ENCODE results near the gene NFIX. TPM values are rescaled to one million over a fixed set of nuclear protein-coding genes. Genes with fewer than 3 reads are reported as not detected.

The NFIX gene
- total RNA-seq, 4 donors from 2014 or later: 27.4 to 381 (median 78.4) TPM

DNA sequence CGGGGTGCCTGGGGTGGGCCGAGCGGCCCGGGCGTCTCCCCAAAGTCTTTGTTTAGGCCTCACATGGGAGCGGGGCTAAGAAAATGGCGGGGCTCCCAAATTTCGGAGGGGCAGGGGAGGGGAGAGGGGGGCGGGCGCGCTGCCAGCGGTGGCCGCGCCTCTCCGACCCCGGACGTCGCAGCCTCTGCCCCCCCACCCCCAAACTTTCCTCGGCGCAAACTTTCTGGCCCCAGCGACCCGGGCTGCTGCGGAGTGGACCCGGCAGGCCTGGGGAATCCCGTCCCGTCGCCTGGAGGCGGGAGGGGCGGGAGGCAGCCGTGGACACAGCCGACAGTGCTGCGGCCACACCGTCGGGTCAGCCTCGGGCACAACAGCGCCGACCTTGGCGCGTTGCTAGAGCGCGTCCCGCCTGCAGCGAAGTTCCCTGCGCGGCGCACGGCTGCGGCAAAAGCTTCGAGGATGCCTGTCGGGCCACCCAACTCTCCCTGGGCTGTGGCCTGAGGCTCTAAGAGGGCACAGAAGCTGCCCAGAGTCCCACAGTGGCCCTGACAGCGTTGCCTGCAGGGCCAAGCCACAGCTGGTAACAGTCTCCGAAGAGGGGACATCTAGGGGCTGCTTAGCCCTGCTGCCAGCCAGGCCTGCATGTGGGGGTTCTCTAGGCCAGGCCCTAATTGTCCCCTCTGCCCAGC is 1.3 kb downstream of the NFIX start:
- Histone ChIP-seq H3K9me3 (no peaks in the 10 kb centered on the region), H3K4me1 (peaks cover 0 to 6% of the 10 kb centered on the region in 2 donors), H3K27me3 (no peaks in the 10 kb centered on the region), H3K27ac (peak overlapping the region; percentile 95 to 99), H3K4me3 (peak overlapping the region; percentile 63 to 68), H3K36me3 (no peaks in the 10 kb centered on the region)
- TF ChIP-seq, protein P1, sequence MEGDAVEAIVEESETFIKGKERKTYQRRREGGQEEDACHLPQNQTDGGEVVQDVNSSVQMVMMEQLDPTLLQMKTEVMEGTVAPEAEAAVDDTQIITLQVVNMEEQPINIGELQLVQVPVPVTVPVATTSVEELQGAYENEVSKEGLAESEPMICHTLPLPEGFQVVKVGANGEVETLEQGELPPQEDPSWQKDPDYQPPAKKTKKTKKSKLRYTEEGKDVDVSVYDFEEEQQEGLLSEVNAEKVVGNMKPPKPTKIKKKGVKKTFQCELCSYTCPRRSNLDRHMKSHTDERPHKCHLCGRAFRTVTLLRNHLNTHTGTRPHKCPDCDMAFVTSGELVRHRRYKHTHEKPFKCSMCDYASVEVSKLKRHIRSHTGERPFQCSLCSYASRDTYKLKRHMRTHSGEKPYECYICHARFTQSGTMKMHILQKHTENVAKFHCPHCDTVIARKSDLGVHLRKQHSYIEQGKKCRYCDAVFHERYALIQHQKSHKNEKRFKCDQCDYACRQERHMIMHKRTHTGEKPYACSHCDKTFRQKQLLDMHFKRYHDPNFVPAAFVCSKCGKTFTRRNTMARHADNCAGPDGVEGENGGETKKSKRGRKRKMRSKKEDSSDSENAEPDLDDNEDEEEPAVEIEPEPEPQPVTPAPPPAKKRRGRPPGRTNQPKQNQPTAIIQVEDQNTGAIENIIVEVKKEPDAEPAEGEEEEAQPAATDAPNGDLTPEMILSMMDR (IDR thresholded peaks at IDR 0.05): no peak
- no peak for TF ChIP-seq POLR2A (IDR thresholded peaks at IDR 0.05)
- intact Hi-C loops (cut with DNase I; ENCODE audit: low total_unique reads): no loop called here
- no peak for DNase-seq

- Histone ChIP-seq H3K36me3 (no peaks in the 10 kb centered on the region), H3K9me3 (no peaks in the 10 kb centered on the region), H3K27me3 (no peaks in the 10 kb centered on the region), H3K27ac (peak overlapping the region; percentile 95 to 99), H3K4me3 (peak overlapping the region; percentile 63 to 68), H3K4me1 (peaks cover 0 to 6% of the 10 kb centered on the region in 2 donors)
- intact Hi-C loops (cut with DNase I; ENCODE audit: low total_unique reads): no loop called here
- TF ChIP-seq, protein P1 (IDR thresholded peaks at IDR 0.05): no peak
- no peak for TF ChIP-seq POLR2A (IDR thresholded peaks at IDR 0.05)
- no peak for DNase-seq
Observed at GRCh38 chr19:12997179-12997966, 2.1 kb downstream of the NFIX start.

GRCh38 chr19:12997967-12998940 is 3.0 kb downstream of the NFIX start:
- H3K4me1 ChIP-seq: peaks cover 0 to 13% of the 10 kb centered on the region in 2 donors
- DNase-seq: no peak
- H3K27ac ChIP-seq: peak overlapping the region; percentile 95 to 99
- H3K9me3 ChIP-seq: no peaks in the 10 kb centered on the region
- intact Hi-C loops (cut with DNase I; ENCODE audit: low total_unique reads): no loop called here
- H3K4me3 ChIP-seq: peak overlapping the region; percentile 63 to 68
- no peaks in the 10 kb centered on the region for H3K36me3 ChIP-seq
- no peaks in the 10 kb centered on the region for H3K27me3 ChIP-seq
- TF ChIP-seq, protein P1 (IDR thresholded peaks at IDR 0.05): no peak
- no peak for TF ChIP-seq POLR2A (IDR thresholded peaks at IDR 0.05)

DNA sequence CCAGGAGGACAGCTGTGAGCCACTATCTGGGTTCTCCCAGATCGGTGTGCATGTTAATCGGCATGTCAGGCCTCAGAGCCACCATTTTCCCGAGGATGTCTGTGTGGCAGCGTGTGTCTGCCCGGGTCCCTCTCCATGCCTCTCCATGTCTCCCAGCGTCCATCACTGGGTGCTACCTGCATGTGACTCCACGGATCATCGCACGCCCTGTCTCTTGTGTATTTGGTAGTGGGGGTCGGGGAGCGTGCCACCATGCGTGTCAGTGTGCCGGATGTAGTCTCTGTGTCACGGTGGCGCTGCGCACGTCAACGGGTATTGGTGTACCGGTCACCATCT is 5.9 kb downstream of the NFIX start:
- Histone ChIP-seq H3K4me3 (peak overlapping the region in 1 of 2 donors; percentile 46), H3K4me1 (peaks cover 0 to 22% of the 10 kb centered on the region in 2 donors), H3K9me3 (no peaks in the 10 kb centered on the region), H3K36me3 (no peaks in the 10 kb centered on the region), H3K27me3 (no peaks in the 10 kb centered on the region), H3K27ac (peak overlapping the region; percentile 95 to 99)
- TF ChIP-seq POLR2A (IDR thresholded peaks at IDR 0.05): no peak
- TF ChIP-seq, protein P1 (IDR thresholded peaks at IDR 0.05): no peak
- intact Hi-C loops (cut with DNase I; ENCODE audit: low total_unique reads): no loop called here
- no peak for DNase-seq
